GM12878 (cell line): ENCODE measurements around the gene CLSTN2. TPM values are rescaled to one million over a fixed set of nuclear protein-coding genes. Genes with fewer than 3 reads are reported as not detected.

Experiments used
- ATAC-seq: fragments of 200-7000 bp; cut with Tn5 transposase; 3 replicates; pipeline ENCODE4 v1.9.1; 2020; ENCODE audit warnings: mild to moderate bottlenecking, moderate library complexity
- BruUV-seq: library from RNA; stranded (reverse); fragments of 400-500 nt; replicated peaks from 2 replicates; lab custom pipeline; 2021; lab: Mats Ljungman, UMichigan
- CTCF ChIA-PET: fragments of 300-600 bp; sonication (Branson Sonifier 250); formaldehyde crosslinking; extraction: SDS; loops from one replicate; lab custom pipeline; 2021; ENCODE audit warnings: inconsistent platforms; lab: Yijun Ruan, JAX
- POLR2A ChIA-PET: fragments of 350-600 bp; formaldehyde crosslinking; extraction: SDS; loops from one replicate; lab custom pipeline; 2021; ENCODE audit warnings: inconsistent platforms; lab: Charles Lee
- RAD21 ChIA-PET: fragments of 300-600 bp; sonication (Branson Sonifier 250); formaldehyde crosslinking; loops from one replicate; lab custom pipeline; 2023; ENCODE audit warnings: antibody characterized with exemption; ENCODE audit not compliant: unreplicated experiment; lab: Charles Lee
- SMC1A ChIA-PET: fragments of 300-600 bp; sonication (Branson Sonifier 250); formaldehyde crosslinking; loops from one replicate; lab custom pipeline; 2023; ENCODE audit not compliant: unreplicated experiment, uncharacterized antibody; lab: Charles Lee
- DNase-seq: peaks from one replicate; pipeline ENCODE4 v3.0.0-alpha.2; 2011; ENCODE audit warnings: low read depth, low spot score
- FAIRE-seq: peaks from 3 replicates; lab custom pipeline; 2011; peaks lifted over from hg19 to GRCh38; lab: Jason Lieb, UNC
- H2AFZ ChIP-seq: 2 replicates; pipeline ENCODE4 v1.6.0; 2011; ENCODE audit warnings: low read depth, low read length, control low read depth; ENCODE audit not compliant: control insufficient read depth
- H3K27ac ChIP-seq: 2 replicates; pipeline ENCODE4 v1.5.1; 2011; ENCODE audit warnings: control low read depth; ENCODE audit not compliant: control insufficient read depth, insufficient read depth
- H3K27me3 ChIP-seq, 2 experiments: replicated peaks in 1 of 2; 2 replicates each; pipeline versions ENCODE4 v1.6.0 to v1.6.1; 2011; ENCODE audit warnings: low read length in 1 of 2; ENCODE audit not compliant: control insufficient read depth in 2 of 2, insufficient read depth in 2 of 2
- H3K36me3 ChIP-seq, 2 experiments: 2 replicates each; pipeline ENCODE4 v1.5.1; 2011; ENCODE audit warnings: low read length in 1 of 2; ENCODE audit not compliant: control insufficient read depth in 2 of 2, insufficient read depth in 2 of 2
- H3K4me1 ChIP-seq: 2 replicates; pipeline ENCODE4 v1.6.1; 2011; ENCODE audit warnings: mild to moderate bottlenecking, low read length, moderate library complexity, mixed read lengths; ENCODE audit not compliant: control insufficient read depth, insufficient read depth
- H3K4me2 ChIP-seq: 2 replicates; pipeline ENCODE4 v1.6.0; 2011; ENCODE audit warnings: control low read depth; ENCODE audit not compliant: control insufficient read depth, insufficient read depth
- H3K4me3 ChIP-seq: fragments of 200-600 bp; sonication (generic); 2 replicates; pipeline ENCODE4 v1.5.1; 2016
- H3K79me2 ChIP-seq: 2 replicates; pipeline ENCODE4 v1.6.0; 2011; ENCODE audit warnings: low read length; ENCODE audit not compliant: control insufficient read depth, insufficient read depth
- H3K9ac ChIP-seq: 2 replicates; pipeline ENCODE4 v1.8.0; 2011; ENCODE audit warnings: low read length, control low read depth, mixed read lengths; ENCODE audit not compliant: control insufficient read depth, insufficient read depth
- H3K9me3 ChIP-seq: replicated peaks from 3 replicates; pipeline ENCODE4 v1.5.1; 2011; ENCODE audit warnings: mild to moderate bottlenecking, low read length; ENCODE audit not compliant: control insufficient read depth, insufficient read depth
- H4K20me1 ChIP-seq: 2 replicates; pipeline ENCODE4 v1.6.0; 2011; ENCODE audit not compliant: control insufficient read depth, insufficient read depth
- ESRRA ChIP-seq: IDR thresholded peaks from 2 replicates; pipeline ENCODE4 v1.6.1; 2012; ENCODE audit warnings: mild to moderate bottlenecking, low read length, improper control_type of control experiment
- FOS ChIP-seq: IDR thresholded peaks from 3 replicates; pipeline ENCODE4 v1.6.1; 2011; ENCODE audit warnings: borderline replicate concordance; ENCODE audit not compliant: insufficient read length; ENCODE audit errors: extremely low read depth
- FOXM1 ChIP-seq: IDR thresholded peaks from 2 replicates; pipeline ENCODE4 v1.6.1; 2012; ENCODE audit warnings: low read depth, mild to moderate bottlenecking, inconsistent platforms, low read length, moderate library complexity
- KLF5 ChIP-seq: fragments of 450-650 bp; IDR thresholded peaks from 2 replicates; pipeline ENCODE4 v1.6.1; 2014; ENCODE audit warnings: mild to moderate bottlenecking; ENCODE audit not compliant: partially characterized antibody
- MYC ChIP-seq: IDR thresholded peaks from 2 replicates; pipeline ENCODE4 v1.6.1; 2011; ENCODE audit warnings: mild to moderate bottlenecking, low read length, moderate library complexity, inconsistent platforms; ENCODE audit not compliant: insufficient read depth, insufficient replicate concordance, insufficient read length, severe bottlenecking
- SP1 ChIP-seq: IDR thresholded peaks from one replicate; pipeline ENCODE4 v1.6.1; 2011; ENCODE audit warnings: low read depth, low read length
- ZNF384 ChIP-seq: IDR thresholded peaks from 2 replicates; pipeline ENCODE4 v1.6.1; 2012; ENCODE audit warnings: low read depth, mild to moderate bottlenecking, low read length, improper control_type of control experiment, borderline replicate concordance
- ZNF622 ChIP-seq: fragments of 450-650 bp; IDR thresholded peaks from 2 replicates; pipeline ENCODE4 v1.6.1; 2017; ENCODE audit warnings: mild to moderate bottlenecking, inconsistent platforms
- in situ Hi-C: fragments of 300-500 bp; cut with MboI; formaldehyde crosslinking; loops from 9 replicates; pipeline ENCODE4 v1.14.3; 2018; ENCODE audit warnings: mixed read lengths
- intact Hi-C: fragments of 100-400 bp; cut with micrococcal nuclease; formaldehyde crosslinking; loops from one replicate; pipeline ENCODE4 v1.14.2; 2022; ENCODE audit not compliant: unreplicated experiment
- polyA plus RNA-seq, 11 experiments: library from polyadenylated mRNA; depleted of rRNA in 4 of 11; unstranded in 6 of 11; stranded (reverse) in 5 of 11; fragments of >200 nt; fragmentation: Nextera tagmentation in 4 of 11; fragmentation: Illumina TruSeq in 1 of 11; extraction: Ambion mirVana in 4 of 11; extraction: Trizol in 1 of 11; gene quantifications; 1 replicate in 1 of 11; 2 replicates in 10 of 11; pipeline versions ENCODE4 v1.2.1 to v1.2.3, GENCODE V29; 2011 to 2016; ENCODE audit warnings: inconsistent platforms in 2 of 11, missing spikeins in 2 of 11, low read depth in 1 of 11
- total RNA-seq, 4 experiments: library from RNA; depleted of rRNA in 3 of 4; stranded (reverse); fragments of >200 nt in 3 of 4; fragmentation: Illumina TruSeq in 1 of 4; extraction: Trizol in 1 of 4; gene quantifications; 2 replicates each; pipeline versions ENCODE4 v1.2.1 to v1.2.3, GENCODE V29; 2013 to 2021
- TF ChIP-seq, protein P1 (sequence below): fragments of 450-650 bp; IDR thresholded peaks from 2 replicates; pipeline ENCODE4 v1.6.1; 2018; ENCODE audit warnings: borderline replicate concordance, mild to moderate bottlenecking; ENCODE audit not compliant: partially characterized antibody
- TF ChIP-seq, protein P2 (sequence below): IDR thresholded peaks from 2 replicates; pipeline ENCODE4 v1.6.1; 2011; ENCODE audit warnings: low read depth, mild to moderate bottlenecking, low read length, moderate library complexity, borderline replicate concordance; ENCODE audit errors: extremely low read depth
- TF ChIP-seq, protein P3 (sequence below): fragments of 450-650 bp; IDR thresholded peaks from 2 replicates; pipeline ENCODE4 v1.6.1; 2018; ENCODE audit warnings: mild to moderate bottlenecking, low read depth, moderate library complexity; ENCODE audit not compliant: partially characterized antibody
- TF ChIP-seq, protein P4 (sequence below): fragments of 450-650 bp; IDR thresholded peaks from 2 replicates; pipeline ENCODE4 v1.6.1; 2016; ENCODE audit warnings: mild to moderate bottlenecking
- TF ChIP-seq, protein P5 (sequence below): IDR thresholded peaks from 2 replicates; pipeline ENCODE4 v1.6.1; 2011; ENCODE audit warnings: borderline replicate concordance, low read depth, mild to moderate bottlenecking, moderate library complexity, low read length; ENCODE audit not compliant: insufficient read depth, poor library complexity, severe bottlenecking

The CLSTN2 gene
- total and polyA plus RNA-seq, 10 of the 15 experiments (the other 5 are each of a cell fraction or from before 2014, with no cell fraction given) = under 0.01 to 0.10 (median under 0.01) TPM; not detected in 5

DNA sequence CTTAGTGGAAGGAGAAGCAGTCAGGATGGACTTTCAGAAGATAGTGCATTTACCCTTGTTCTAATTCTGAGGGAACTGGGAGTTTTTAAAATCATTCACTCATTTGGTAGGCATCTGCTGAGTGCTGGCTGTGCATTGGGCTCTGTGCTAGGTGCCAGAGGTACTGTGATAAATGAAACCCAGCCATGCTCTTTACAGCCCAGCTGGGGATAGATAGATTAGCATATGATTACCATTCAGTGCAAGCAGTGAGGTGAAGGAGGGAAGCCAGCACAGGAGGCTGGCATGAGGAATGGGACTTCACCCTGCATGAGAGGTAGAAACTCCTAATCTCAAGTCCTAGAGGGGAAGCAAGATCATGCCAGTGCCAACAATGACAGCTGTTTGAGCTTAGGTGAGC lies 381.0 kb downstream of the CLSTN2 start:
- Histone ChIP-seq H4K20me1 (no peaks in the 10 kb centered on the region), H3K79me2 (no peaks in the 10 kb centered on the region), H3K27ac (no peak overlapping the region), H3K4me2 (no peak overlapping the region), H3K9me3 (no peaks in the 10 kb centered on the region), H3K4me1 (no peaks in the 10 kb centered on the region), H3K36me3 (no peaks in the 10 kb centered on the region), H3K27me3 (no peaks in the 10 kb centered on the region; a peak in 2 of 4 replicates), H2AFZ (no peak overlapping the region), H3K4me3 (no peak overlapping the region), H3K9ac (no peak overlapping the region)
- ChIA-PET SMC1A (interaction anchor here (0.5 to 0.6 kb wide), 2 partner anchors 407 to 1285 kb away, joined by 3 to 4 read pairs; no protein-coding TSS in a partner anchor), POLR2A (no interaction called here), RAD21 (no interaction called here), CTCF (no interaction called here)
- TF ChIP-seq, protein P1, sequence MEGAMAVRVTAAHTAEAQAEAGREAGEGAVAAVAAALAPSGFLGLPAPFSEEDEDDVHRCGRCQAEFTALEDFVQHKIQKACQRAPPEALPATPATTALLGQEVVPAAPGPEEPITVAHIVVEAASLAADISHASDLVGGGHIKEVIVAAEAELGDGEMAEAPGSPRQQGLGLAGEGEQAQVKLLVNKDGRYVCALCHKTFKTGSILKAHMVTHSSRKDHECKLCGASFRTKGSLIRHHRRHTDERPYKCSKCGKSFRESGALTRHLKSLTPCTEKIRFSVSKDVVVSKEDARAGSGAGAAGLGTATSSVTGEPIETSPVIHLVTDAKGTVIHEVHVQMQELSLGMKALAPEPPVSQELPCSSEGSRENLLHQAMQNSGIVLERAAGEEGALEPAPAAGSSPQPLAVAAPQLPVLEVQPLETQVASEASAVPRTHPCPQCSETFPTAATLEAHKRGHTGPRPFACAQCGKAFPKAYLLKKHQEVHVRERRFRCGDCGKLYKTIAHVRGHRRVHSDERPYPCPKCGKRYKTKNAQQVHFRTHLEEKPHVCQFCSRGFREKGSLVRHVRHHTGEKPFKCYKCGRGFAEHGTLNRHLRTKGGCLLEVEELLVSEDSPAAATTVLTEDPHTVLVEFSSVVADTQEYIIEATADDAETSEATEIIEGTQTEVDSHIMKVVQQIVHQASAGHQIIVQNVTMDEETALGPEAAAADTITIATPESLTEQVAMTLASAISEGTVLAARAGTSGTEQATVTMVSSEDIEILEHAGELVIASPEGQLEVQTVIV = no peak
- TF ChIP-seq MYC (no peak), FOXM1 (no peak), ESRRA (no peak), FOS (no peak), ZNF622 (no peak), ZNF384 (no peak), KLF5 (no peak), SP1 (no peak)
- TF ChIP-seq, protein P2, sequence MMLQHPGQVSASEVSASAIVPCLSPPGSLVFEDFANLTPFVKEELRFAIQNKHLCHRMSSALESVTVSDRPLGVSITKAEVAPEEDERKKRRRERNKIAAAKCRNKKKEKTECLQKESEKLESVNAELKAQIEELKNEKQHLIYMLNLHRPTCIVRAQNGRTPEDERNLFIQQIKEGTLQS = no peak
- TF ChIP-seq, protein P3, sequence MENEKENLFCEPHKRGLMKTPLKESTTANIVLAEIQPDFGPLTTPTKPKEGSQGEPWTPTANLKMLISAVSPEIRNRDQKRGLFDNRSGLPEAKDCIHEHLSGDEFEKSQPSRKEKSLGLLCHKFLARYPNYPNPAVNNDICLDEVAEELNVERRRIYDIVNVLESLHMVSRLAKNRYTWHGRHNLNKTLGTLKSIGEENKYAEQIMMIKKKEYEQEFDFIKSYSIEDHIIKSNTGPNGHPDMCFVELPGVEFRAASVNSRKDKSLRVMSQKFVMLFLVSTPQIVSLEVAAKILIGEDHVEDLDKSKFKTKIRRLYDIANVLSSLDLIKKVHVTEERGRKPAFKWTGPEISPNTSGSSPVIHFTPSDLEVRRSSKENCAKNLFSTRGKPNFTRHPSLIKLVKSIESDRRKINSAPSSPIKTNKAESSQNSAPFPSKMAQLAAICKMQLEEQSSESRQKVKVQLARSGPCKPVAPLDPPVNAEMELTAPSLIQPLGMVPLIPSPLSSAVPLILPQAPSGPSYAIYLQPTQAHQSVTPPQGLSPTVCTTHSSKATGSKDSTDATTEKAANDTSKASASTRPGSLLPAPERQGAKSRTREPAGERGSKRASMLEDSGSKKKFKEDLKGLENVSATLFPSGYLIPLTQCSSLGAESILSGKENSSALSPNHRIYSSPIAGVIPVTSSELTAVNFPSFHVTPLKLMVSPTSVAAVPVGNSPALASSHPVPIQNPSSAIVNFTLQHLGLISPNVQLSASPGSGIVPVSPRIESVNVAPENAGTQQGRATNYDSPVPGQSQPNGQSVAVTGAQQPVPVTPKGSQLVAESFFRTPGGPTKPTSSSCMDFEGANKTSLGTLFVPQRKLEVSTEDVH = no peak
- TF ChIP-seq, protein P4, sequence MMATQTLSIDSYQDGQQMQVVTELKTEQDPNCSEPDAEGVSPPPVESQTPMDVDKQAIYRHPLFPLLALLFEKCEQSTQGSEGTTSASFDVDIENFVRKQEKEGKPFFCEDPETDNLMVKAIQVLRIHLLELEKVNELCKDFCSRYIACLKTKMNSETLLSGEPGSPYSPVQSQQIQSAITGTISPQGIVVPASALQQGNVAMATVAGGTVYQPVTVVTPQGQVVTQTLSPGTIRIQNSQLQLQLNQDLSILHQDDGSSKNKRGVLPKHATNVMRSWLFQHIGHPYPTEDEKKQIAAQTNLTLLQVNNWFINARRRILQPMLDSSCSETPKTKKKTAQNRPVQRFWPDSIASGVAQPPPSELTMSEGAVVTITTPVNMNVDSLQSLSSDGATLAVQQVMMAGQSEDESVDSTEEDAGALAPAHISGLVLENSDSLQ = no peak
- TF ChIP-seq, protein P5, sequence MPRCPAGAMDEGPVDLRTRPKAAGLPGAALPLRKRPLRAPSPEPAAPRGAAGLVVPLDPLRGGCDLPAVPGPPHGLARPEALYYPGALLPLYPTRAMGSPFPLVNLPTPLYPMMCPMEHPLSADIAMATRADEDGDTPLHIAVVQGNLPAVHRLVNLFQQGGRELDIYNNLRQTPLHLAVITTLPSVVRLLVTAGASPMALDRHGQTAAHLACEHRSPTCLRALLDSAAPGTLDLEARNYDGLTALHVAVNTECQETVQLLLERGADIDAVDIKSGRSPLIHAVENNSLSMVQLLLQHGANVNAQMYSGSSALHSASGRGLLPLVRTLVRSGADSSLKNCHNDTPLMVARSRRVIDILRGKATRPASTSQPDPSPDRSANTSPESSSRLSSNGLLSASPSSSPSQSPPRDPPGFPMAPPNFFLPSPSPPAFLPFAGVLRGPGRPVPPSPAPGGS = no peak
- in situ Hi-C loops = no loop called here
- ATAC-seq (no peak), DNase-seq (no peak), FAIRE-seq (no peak)
- intact Hi-C loops = no loop called here
- BruUV-seq = no TSS peak
